CD4-positive, alpha-beta memory T cell (primary cell): ENCODE measurements around the gene ATG4B. TPM values are rescaled to one million over a fixed set of nuclear protein-coding genes. Genes with fewer than 3 reads are reported as not detected.

Experiments
- CTCF ChIA-PET: fragments of 350-600 bp; sonication (Branson Sonifier 250); formaldehyde crosslinking; loops from one replicate; lab custom pipeline; 2021; ENCODE audit warnings: inconsistent platforms; ENCODE audit not compliant: partially characterized antibody; lab: Charles Lee
- POLR2A ChIA-PET: fragments of 350-600 bp; sonication (Branson Sonifier 250); formaldehyde crosslinking; loops from one replicate; lab custom pipeline; 2021; ENCODE audit not compliant: partially characterized antibody; lab: Charles Lee
- DNase-seq, 5 donors: peaks; one replicate each; pipeline versions ENCODE4 v3.0.0 to v3.0.0-alpha.2; 2020 to 2022; ENCODE audit warnings: mixed read lengths in 1 of 5
- H3K27ac ChIP-seq: one replicate; pipeline ENCODE4 v1.7.0; 2013; ENCODE audit warnings: low read depth, low read length
- H3K27me3 ChIP-seq: 2 replicates; pipeline ENCODE4 v1.7.0; 2013; ENCODE audit warnings: mild to moderate bottlenecking, low read length, moderate library complexity; ENCODE audit not compliant: insufficient read depth
- H3K36me3 ChIP-seq: 2 replicates; pipeline ENCODE4 v1.7.0; 2013; ENCODE audit warnings: mild to moderate bottlenecking, low read length, moderate library complexity; ENCODE audit not compliant: insufficient read depth
- H3K4me1 ChIP-seq: 2 replicates; pipeline ENCODE4 v1.7.0; 2013; ENCODE audit warnings: mild to moderate bottlenecking, low read length, moderate library complexity; ENCODE audit not compliant: insufficient read depth
- H3K4me3 ChIP-seq, 2 donors: one replicate each; pipeline ENCODE4 v1.7.0; 2013; ENCODE audit warnings: low read length in 2 of 2, mild to moderate bottlenecking in 1 of 2
- H3K9me3 ChIP-seq, 2 donors: one replicate each; pipeline ENCODE4 v1.7.0; 2013; ENCODE audit warnings: low read length in 2 of 2, control low read depth in 1 of 2; ENCODE audit not compliant: control insufficient read depth in 1 of 2
- H3K27ac Mint-ChIP-seq, 7 donors: one replicate each; pipeline ENCODE4 v1.8.0; 2020 to 2021; ENCODE audit warnings: mixed read lengths in 7 of 7, mild to moderate bottlenecking in 6 of 7, inconsistent platforms in 3 of 7, moderate library complexity in 3 of 7
- H3K27me3 Mint-ChIP-seq, 2 donors: one replicate each; pipeline ENCODE4 v1.8.0; 2020 to 2021; ENCODE audit warnings: mixed read lengths in 2 of 2
- H3K36me3 Mint-ChIP-seq, 2 donors: one replicate each; pipeline ENCODE4 v1.8.0; 2020 to 2021; ENCODE audit warnings: mixed read lengths in 2 of 2, inconsistent platforms in 1 of 2, mild to moderate bottlenecking in 1 of 2
- H3K4me1 Mint-ChIP-seq, 4 donors: one replicate each; pipeline ENCODE4 v1.8.0; 2020 to 2021; ENCODE audit warnings: mixed read lengths in 4 of 4, mild to moderate bottlenecking in 1 of 4
- H3K4me3 Mint-ChIP-seq, 8 donors: one replicate each; pipeline ENCODE4 v1.8.0; 2020 to 2021; ENCODE audit warnings: mixed read lengths in 8 of 8, mild to moderate bottlenecking in 7 of 8, moderate library complexity in 6 of 8, inconsistent platforms in 3 of 8
- H3K9me3 Mint-ChIP-seq, 8 donors: one replicate each; pipeline ENCODE4 v1.8.0; 2020 to 2021; ENCODE audit warnings: mixed read lengths in 8 of 8, mild to moderate bottlenecking in 5 of 8, inconsistent platforms in 3 of 8, moderate library complexity in 1 of 8
- intact Hi-C: fragments of 100-400 bp; cut with micrococcal nuclease; formaldehyde crosslinking; loops from one replicate; pipeline ENCODE4 v1.15.1; 2023
- polyA plus RNA-seq, 2 donors: library from polyadenylated mRNA; unstranded; fragments of 300-500 nt; fragmentation: Illumina TruSeq; gene quantifications; one replicate each; pipeline ENCODE4 v1.2.3, GENCODE V29; 2021
- total RNA-seq, 2 experiments: library from RNA; stranded (reverse); gene quantifications; one replicate each; pipeline ENCODE4 v1.2.3, GENCODE V29; 2021

Gene ATG4B
- total and polyA plus RNA-seq, 4 experiments from 2014 or later = 49.2 to 96.9 (median 73.1) TPM

DNA sequence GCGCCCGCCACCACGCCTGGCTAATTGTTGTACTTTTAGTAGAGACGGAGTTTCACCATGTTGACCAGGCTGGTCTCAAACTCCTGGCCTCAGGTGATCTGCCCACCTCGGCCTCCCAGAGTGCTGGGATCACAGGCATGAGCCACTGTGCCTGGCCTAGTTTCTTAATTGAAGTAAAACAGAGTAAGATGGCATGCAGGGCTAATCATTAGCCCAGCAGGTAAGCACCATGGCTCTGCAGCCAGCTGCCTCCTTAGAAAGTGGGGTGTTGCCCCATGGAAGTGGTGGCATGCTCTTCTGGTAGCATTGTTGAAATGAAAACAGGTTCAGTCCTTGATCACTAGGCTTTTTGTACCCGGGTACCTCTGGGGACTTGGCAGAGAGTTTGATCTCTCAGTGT lies 12.4 kb downstream of the ATG4B start:
- Mint-ChIP-seq H3K27ac (no peak overlapping the region), H3K4me3 (no peak overlapping the region)

DNA sequence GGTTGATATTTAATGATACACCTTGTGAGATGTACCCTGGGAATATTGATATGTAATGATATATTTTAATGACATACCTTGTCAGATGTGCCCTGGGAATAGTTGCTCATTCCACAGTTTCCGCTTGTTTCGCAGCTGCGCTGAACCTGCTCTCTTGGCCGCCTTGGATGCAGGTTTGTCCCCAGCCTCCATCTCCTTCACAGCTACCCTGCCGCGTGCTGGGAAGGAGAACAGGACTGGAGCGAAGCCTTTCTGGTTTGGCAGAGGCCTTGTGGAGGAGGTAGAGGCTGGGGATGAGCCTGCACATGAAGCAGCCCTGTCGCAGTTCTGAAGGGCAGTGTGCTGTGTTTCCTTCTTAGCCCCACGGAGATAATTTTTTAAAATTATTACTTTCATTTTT lies 14.6 kb downstream of the ATG4B start:
- Mint-ChIP-seq H3K27ac (no peak overlapping the region), H3K27me3 (no peaks in the 10 kb centered on the region), H3K4me1 (peaks cover 5 to 17% (median 10%) of the 10 kb centered on the region in 4 donors), H3K4me3 (no peak overlapping the region), H3K36me3 (peaks cover 27 to 50% of the 10 kb centered on the region in 2 donors), H3K9me3 (no peaks in the 10 kb centered on the region)
- no peak for DNase-seq
- peaks cover 51% of the 10 kb centered on the region for H3K36me3 ChIP-seq
- intact Hi-C loops = no loop called here
- H3K27ac ChIP-seq = no peak overlapping the region
- no peaks in the 10 kb centered on the region for H3K27me3 ChIP-seq
- CTCF ChIA-PET = no interaction called here
- no peaks in the 10 kb centered on the region for H3K4me1 ChIP-seq
- H3K4me3 ChIP-seq = no peak overlapping the region
- no peaks in the 10 kb centered on the region for H3K9me3 ChIP-seq
- POLR2A ChIA-PET = no interaction called here

More for the DNA sequence above, 12.4 kb downstream of the ATG4B start:
- H3K27me3 ChIP-seq = no peaks in the 10 kb centered on the region
- intact Hi-C loops = no loop called here
- no peaks in the 10 kb centered on the region for H3K4me1 ChIP-seq
- no peak overlapping the region for H3K4me3 ChIP-seq
- Mint-ChIP-seq H3K36me3 (peaks cover 14 to 31% of the 10 kb centered on the region in 2 donors), H3K4me1 (peaks cover 7 to 24% (median 10%) of the 10 kb centered on the region in 4 donors), H3K27me3 (no peaks in the 10 kb centered on the region), H3K9me3 (no peaks in the 10 kb centered on the region)
- no peaks in the 10 kb centered on the region for H3K9me3 ChIP-seq
- ChIA-PET POLR2A (interaction anchor here (0.7 kb wide), 1 partner anchor 1093 kb away, joined by 4 read pairs; no protein-coding TSS in a partner anchor), CTCF (no interaction called here)
- H3K36me3 ChIP-seq = peaks cover 33% of the 10 kb centered on the region
- no peak overlapping the region for H3K27ac ChIP-seq
- no peak for DNase-seq

DNA sequence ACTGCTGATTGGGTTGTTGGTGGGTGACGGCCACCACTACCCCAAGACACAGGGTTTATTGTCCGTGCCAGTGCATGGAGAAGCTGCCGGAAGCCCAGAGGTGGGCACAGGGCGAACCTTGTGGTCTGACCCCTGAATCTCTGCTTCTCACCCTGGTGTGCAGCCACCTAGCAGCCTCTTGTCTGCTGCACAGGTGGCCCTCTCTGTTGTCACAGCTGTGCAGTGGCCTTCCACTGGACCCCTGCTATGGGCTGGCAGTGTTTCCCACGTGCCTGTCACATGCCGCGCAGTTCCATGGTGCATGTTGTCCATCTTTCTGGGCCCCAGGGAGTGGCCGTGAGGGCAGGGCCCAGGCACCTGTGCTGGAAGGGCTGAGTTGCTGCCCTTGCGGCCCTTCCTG lies 15.2 kb downstream of the ATG4B start:
- Histone ChIP-seq H3K4me3 (no peak overlapping the region), H3K36me3 (peaks cover 53% of the 10 kb centered on the region), H3K9me3 (no peaks in the 10 kb centered on the region), H3K27me3 (no peaks in the 10 kb centered on the region), H3K27ac (no peak overlapping the region), H3K4me1 (no peaks in the 10 kb centered on the region)
- Mint-ChIP-seq H3K27ac (no peak overlapping the region), H3K27me3 (no peaks in the 10 kb centered on the region), H3K4me1 (peaks cover 5 to 15% (median 10%) of the 10 kb centered on the region in 4 donors), H3K36me3 (peaks cover 32 to 55% of the 10 kb centered on the region in 2 donors), H3K9me3 (no peaks in the 10 kb centered on the region), H3K4me3 (no peak overlapping the region)
- no peak for DNase-seq
- ChIA-PET CTCF (no interaction called here), POLR2A (no interaction called here)
- intact Hi-C loops = no loop called here

DNA sequence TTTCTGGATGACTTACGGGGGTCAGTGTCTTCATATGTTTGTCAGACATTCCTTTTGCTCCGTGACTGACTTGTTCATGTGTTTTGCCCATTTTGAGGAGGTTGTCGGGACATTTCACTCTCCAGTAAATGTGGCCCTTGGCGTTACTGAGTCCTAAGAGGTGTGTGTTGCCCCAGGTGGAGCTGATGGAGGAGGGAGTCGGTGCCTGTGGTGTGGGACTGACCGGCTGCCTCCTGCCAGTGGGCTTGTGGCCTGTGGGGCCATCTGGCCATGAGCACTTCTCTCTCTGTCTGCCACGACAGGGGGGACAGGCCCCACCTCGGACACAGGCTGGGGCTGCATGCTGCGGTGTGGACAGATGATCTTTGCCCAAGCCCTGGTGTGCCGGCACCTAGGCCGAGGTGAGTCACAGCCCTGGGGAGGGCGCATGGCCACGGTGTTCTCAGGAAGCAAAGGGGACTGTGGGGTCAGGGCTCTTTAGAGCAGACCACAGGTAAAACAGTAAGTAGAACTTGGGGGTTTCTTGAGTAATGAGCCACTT lies 15.8 kb downstream of the ATG4B start:
- peaks cover 56% of the 10 kb centered on the region for H3K36me3 ChIP-seq
- peaks cover 34 to 58% of the 10 kb centered on the region in 2 donors for H3K36me3 Mint-ChIP-seq
- CTCF ChIA-PET = no interaction called here

DNA sequence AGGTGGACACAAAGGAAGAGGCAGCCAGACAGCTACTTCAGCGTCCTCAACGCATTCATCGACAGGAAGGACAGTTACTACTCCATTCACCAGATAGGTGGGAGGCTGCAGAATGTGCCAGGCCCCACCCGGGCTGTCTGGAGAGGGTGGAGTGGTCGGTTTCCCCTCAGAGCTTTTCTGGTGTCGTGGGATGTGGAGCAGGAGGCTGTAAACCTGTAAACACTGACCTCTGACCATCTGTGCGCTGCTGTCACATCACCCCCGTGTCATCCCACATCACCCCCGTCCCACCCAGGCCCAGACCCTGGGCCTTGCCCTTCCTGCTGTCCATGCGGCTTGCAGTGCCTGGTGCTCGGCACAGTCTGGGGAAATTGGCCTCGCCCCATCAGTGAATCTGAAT lies 17.1 kb downstream of the ATG4B start:
- peaks cover 39 to 65% of the 10 kb centered on the region in 2 donors for H3K36me3 Mint-ChIP-seq
- no peaks in the 10 kb centered on the region for H3K4me1 ChIP-seq
- no peak overlapping the region for H3K27ac Mint-ChIP-seq
- POLR2A ChIA-PET = no interaction called here
- H3K4me1 Mint-ChIP-seq = peaks cover 0 to 4% (median under 1%) of the 10 kb centered on the region in 4 donors
- no peak overlapping the region for H3K4me3 ChIP-seq
- H3K27me3 ChIP-seq = no peaks in the 10 kb centered on the region
- intact Hi-C loops = no loop called here
- no peak overlapping the region for H3K27ac ChIP-seq
- no peaks in the 10 kb centered on the region for H3K9me3 ChIP-seq
- peaks cover 64% of the 10 kb centered on the region for H3K36me3 ChIP-seq
- no peak overlapping the region for H3K4me3 Mint-ChIP-seq
- CTCF ChIA-PET = no interaction called here
- no peaks in the 10 kb centered on the region for H3K27me3 Mint-ChIP-seq
- H3K9me3 Mint-ChIP-seq = no peaks in the 10 kb centered on the region
- DNase-seq = no peak

More for the DNA sequence above, 15.8 kb downstream of the ATG4B start:
- Histone ChIP-seq H3K9me3 (no peaks in the 10 kb centered on the region), H3K27ac (no peak overlapping the region), H3K4me1 (no peaks in the 10 kb centered on the region), H3K4me3 (no peak overlapping the region), H3K27me3 (no peaks in the 10 kb centered on the region)
- intact Hi-C loops = no loop called here
- Mint-ChIP-seq H3K27me3 (no peaks in the 10 kb centered on the region), H3K4me3 (no peak overlapping the region), H3K9me3 (no peaks in the 10 kb centered on the region), H3K4me1 (peaks cover 4 to 12% (median 9%) of the 10 kb centered on the region in 4 donors), H3K27ac (no peak overlapping the region)
- DNase-seq = no peak
- POLR2A ChIA-PET = no interaction called here

DNA sequence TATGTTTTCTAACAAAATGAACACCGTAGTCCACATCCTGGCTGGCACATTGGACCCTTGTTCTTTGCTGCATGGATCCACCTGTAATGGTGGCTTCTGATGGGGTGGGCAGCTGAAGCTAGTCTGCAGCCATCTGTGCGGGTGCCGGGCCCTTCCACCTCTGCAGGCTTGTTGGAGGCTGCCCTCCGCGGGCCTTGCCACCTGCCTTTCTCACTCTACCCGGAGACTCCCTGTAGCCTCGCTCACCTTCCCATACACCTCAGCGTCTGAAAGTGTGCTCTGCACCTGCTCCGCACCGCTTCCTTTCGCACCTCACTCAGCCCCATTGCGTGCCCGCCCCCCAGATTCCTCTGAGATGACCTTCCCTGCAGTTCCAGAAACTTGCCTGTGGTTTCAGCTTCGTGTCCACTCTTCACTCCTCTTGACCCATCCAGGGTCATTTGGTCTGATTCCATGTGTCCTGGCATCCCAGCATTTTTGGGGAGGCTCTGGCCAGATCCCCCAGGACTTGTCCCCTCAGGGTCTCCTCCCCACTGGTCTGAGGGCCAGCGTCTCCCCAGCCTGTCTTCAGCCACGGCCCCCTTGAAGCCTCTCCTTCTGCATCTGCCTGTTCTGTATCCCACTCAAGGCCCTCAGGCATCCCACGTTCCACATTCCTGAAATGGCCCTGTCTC lies 18.2 kb downstream of the ATG4B start:
- H3K4me3 ChIP-seq = no peak overlapping the region
- no peaks in the 10 kb centered on the region for H3K4me1 ChIP-seq
- H3K36me3 ChIP-seq = peaks cover 70% of the 10 kb centered on the region
- peak overlapping the region in 1 of 8 donors; percentile 39 for H3K4me3 Mint-ChIP-seq
- H3K36me3 Mint-ChIP-seq = peaks cover 46 to 73% of the 10 kb centered on the region in 2 donors
- CTCF ChIA-PET = no interaction called here
- no peaks in the 10 kb centered on the region for H3K27me3 ChIP-seq
- H3K4me1 Mint-ChIP-seq = peaks cover 0 to 4% (median under 1%) of the 10 kb centered on the region in 4 donors
- intact Hi-C loops = no loop called here
- POLR2A ChIA-PET = no interaction called here
- H3K27ac Mint-ChIP-seq = no peak overlapping the region
- H3K9me3 ChIP-seq = no peaks in the 10 kb centered on the region
- H3K27ac ChIP-seq = no peak overlapping the region
- H3K9me3 Mint-ChIP-seq = no peaks in the 10 kb centered on the region
- DNase-seq = no peak
- no peaks in the 10 kb centered on the region for H3K27me3 Mint-ChIP-seq

DNA sequence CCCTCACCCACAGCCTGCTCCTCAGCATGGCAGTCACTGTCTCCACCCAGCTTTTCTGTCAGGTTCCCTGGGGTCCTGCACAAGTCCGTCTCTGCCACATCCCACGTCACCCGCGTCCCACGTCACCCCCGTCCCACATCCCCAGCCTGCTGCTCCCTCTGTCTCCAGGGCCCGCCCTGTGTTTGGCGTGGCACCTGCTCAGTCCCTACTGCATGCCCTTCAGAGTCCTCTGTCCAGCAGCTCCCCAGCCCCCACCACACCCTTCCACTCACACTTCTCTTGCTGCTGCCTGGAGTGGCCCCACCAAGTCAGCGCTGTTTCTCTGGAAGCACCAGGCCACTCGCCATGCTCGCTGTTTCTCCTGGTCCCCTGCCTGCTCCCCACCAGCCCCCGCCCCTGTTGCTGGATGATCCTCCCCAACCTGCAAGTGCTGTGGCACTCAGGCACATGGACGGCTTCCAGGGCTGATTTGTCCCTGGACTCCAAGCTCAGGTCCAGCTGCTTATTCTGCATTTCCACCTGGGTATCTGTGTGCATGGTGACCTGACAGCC lies 18.8 kb downstream of the ATG4B start:
- Histone ChIP-seq H3K27ac (no peak overlapping the region), H3K36me3 (peaks cover 69% of the 10 kb centered on the region), H3K4me3 (no peak overlapping the region), H3K9me3 (no peaks in the 10 kb centered on the region), H3K4me1 (no peaks in the 10 kb centered on the region), H3K27me3 (no peaks in the 10 kb centered on the region)
- Mint-ChIP-seq H3K9me3 (no peaks in the 10 kb centered on the region), H3K27ac (peak overlapping the region in 1 of 7 donors; percentile 54), H3K4me3 (no peak overlapping the region), H3K27me3 (no peaks in the 10 kb centered on the region), H3K36me3 (peaks cover 42 to 75% of the 10 kb centered on the region in 2 donors), H3K4me1 (peaks cover 0 to 1% (median under 1%) of the 10 kb centered on the region in 4 donors)
- POLR2A ChIA-PET = no interaction called here
- CTCF ChIA-PET = no interaction called here
- no peak for DNase-seq
- intact Hi-C loops = no loop called here
